GM12878 (cell line): ENCODE data around the gene GRB10. TPM values are rescaled to one million over a fixed set of nuclear protein-coding genes. Genes with fewer than 3 reads are reported as not detected.

Experiments
- ATF7 ChIP-seq: fragments of 450-650 bp; IDR thresholded peaks from 2 replicates; pipeline ENCODE4 v1.6.1; 2016; ENCODE audit warnings: low read depth, mild to moderate bottlenecking
- BCLAF1 ChIP-seq: fragments of 450-650 bp; IDR thresholded peaks from 2 replicates; pipeline ENCODE4 v1.6.1; 2017; ENCODE audit warnings: antibody characterized with exemption, mild to moderate bottlenecking, moderate library complexity
- FOXK2 ChIP-seq: fragments of 450-650 bp; IDR thresholded peaks from 2 replicates; pipeline ENCODE4 v1.6.1; 2017; ENCODE audit warnings: mild to moderate bottlenecking, moderate library complexity
- HDGF ChIP-seq: fragments of 450-650 bp; IDR thresholded peaks from 2 replicates; pipeline ENCODE4 v1.6.1; 2016; ENCODE audit warnings: antibody characterized with exemption
- JUNB ChIP-seq: IDR thresholded peaks from 2 replicates; pipeline ENCODE4 v1.6.1; 2016; ENCODE audit warnings: antibody characterized with exemption, mild to moderate bottlenecking
- NFIC ChIP-seq: IDR thresholded peaks from 2 replicates; pipeline ENCODE4 v1.6.1; 2012; ENCODE audit warnings: low read depth, mild to moderate bottlenecking, inconsistent platforms, low read length, moderate library complexity
- POU2F2 ChIP-seq: IDR thresholded peaks from 3 replicates; pipeline ENCODE4 v1.6.1; 2011; ENCODE audit warnings: low read depth, mild to moderate bottlenecking, low read length, borderline replicate concordance
- RUNX3 ChIP-seq: IDR thresholded peaks from 2 replicates; pipeline ENCODE4 v1.6.1; 2012; ENCODE audit warnings: low read length, inconsistent platforms
- polyA plus RNA-seq, 11 experiments: library from polyadenylated mRNA; depleted of rRNA in 4 of 11; unstranded in 6 of 11; stranded (reverse) in 5 of 11; fragments of >200 nt; fragmentation: Nextera tagmentation in 4 of 11; fragmentation: Illumina TruSeq in 1 of 11; extraction: Ambion mirVana in 4 of 11; extraction: Trizol in 1 of 11; gene quantifications; 1 replicate in 1 of 11; 2 replicates in 10 of 11; pipeline versions ENCODE4 v1.2.1 to v1.2.3, GENCODE V29; 2011 to 2016; ENCODE audit warnings: inconsistent platforms in 2 of 11, missing spikeins in 2 of 11, low read depth in 1 of 11
- total RNA-seq, 4 experiments: library from RNA; depleted of rRNA in 3 of 4; stranded (reverse); fragments of >200 nt in 3 of 4; fragmentation: Illumina TruSeq in 1 of 4; extraction: Trizol in 1 of 4; gene quantifications; 2 replicates each; pipeline versions ENCODE4 v1.2.1 to v1.2.3, GENCODE V29; 2013 to 2021
- TF ChIP-seq, protein P1 (sequence below): fragments of 450-650 bp; formaldehyde crosslinking; IDR thresholded peaks from 2 replicates; pipeline ENCODE4 v1.5.0; 2022; ENCODE audit warnings: mild to moderate bottlenecking, missing genetic modification characterization

Gene GRB10
- total and polyA plus RNA-seq, 10 of the 15 experiments (the other 5 are each of a cell fraction or from before 2014, with no cell fraction given) = 0.04 to 0.33 TPM; not detected in 8

DNA sequence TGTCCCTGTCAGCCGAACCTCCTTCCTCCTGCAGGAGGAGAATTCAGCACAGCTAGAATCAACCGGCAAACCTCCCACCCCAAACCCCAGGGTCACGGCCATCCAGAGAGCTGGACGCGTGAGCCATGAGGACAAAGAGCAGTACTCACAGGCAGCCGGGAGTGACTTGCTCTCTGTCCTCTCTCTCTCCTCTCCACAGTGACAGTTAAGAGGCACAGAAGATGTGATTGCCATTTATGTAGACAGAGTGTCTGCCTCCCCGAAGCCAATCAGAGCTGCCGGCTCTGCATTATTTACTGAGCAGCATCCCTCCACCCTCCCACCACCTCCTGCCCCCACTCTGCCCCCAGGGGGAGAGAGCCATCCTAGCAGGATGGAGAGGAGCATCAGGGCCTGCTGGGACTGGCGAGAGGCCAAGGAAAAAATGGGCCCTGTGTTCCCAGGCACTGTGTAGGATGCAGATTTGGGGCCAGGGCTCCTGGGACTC is 221.8 kb downstream of the GRB10 start (continued):
- TF ChIP-seq, protein P1, sequence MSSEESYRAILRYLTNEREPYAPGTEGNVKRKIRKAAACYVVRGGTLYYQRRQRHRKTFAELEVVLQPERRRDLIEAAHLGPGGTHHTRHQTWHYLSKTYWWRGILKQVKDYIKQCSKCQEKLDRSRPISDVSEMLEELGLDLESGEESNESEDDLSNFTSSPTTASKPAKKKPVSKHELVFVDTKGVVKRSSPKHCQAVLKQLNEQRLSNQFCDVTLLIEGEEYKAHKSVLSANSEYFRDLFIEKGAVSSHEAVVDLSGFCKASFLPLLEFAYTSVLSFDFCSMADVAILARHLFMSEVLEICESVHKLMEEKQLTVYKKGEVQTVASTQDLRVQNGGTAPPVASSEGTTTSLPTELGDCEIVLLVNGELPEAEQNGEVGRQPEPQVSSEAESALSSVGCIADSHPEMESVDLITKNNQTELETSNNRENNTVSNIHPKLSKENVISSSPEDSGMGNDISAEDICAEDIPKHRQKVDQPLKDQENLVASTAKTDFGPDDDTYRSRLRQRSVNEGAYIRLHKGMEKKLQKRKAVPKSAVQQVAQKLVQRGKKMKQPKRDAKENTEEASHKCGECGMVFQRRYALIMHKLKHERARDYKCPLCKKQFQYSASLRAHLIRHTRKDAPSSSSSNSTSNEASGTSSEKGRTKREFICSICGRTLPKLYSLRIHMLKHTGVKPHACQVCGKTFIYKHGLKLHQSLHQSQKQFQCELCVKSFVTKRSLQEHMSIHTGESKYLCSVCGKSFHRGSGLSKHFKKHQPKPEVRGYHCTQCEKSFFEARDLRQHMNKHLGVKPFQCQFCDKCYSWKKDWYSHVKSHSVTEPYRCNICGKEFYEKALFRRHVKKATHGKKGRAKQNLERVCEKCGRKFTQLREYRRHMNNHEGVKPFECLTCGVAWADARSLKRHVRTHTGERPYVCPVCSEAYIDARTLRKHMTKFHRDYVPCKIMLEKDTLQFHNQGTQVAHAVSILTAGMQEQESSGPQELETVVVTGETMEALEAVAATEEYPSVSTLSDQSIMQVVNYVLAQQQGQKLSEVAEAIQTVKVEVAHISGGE (CRISPR knock-in tag) = no peak
- TF ChIP-seq FOXK2 (no peak), ATF7 (no peak), POU2F2 (no peak), HDGF (no peak), NFIC (no peak), RUNX3 (no peak), JUNB (no peak), BCLAF1 (no peak)
